HG02642 (cell line): ENCODE data around the gene PDPK1.

ENCODE experiments used
- ATAC-seq: cut with Tn5 transposase; IDR thresholded peaks from one replicate; pipeline ENCODE4 v1.9.1; 2021; ENCODE audit warnings: mild to moderate bottlenecking; ENCODE audit not compliant: unreplicated experiment, poor library complexity

The PDPK1 gene

GRCh38 chr16:2537451-2538379 lies at the start of gene PDPK1:
TSS of gene PDPK1 (plus strand) at chr16:2538021. CDS start at chr16:2538113, 92 bp downstream.
- ATAC-seq: peak; percentile 91

- ATAC-seq: no peak
Observed at GRCh38 chr16:2489581-2489980, 48.2 kb upstream of the PDPK1 start.

- ATAC-seq: no peak
Observed at GRCh38 chr16:2490190-2491105, 47.4 kb upstream of the PDPK1 start.

GRCh38 chr16:2492292-2492691 lies 45.5 kb upstream of the PDPK1 start:
- no peak for ATAC-seq

GRCh38 chr16:2493605-2494004 lies 44.2 kb upstream of the PDPK1 start:
- no peak for ATAC-seq

GRCh38 chr16:2494616-2495015 lies 43.2 kb upstream of the PDPK1 start:
- ATAC-seq: no peak

GRCh38 chr16:2495041-2495440 lies 42.8 kb upstream of the PDPK1 start:
- ATAC-seq: no peak

GRCh38 chr16:2496223-2497115 lies 41.4 kb upstream of the PDPK1 start:
- no peak for ATAC-seq

GRCh38 chr16:2497116-2497630 lies 40.6 kb upstream of the PDPK1 start:
- ATAC-seq: no peak

GRCh38 chr16:2497695-2498484 lies 39.9 kb upstream of the PDPK1 start:
- no peak for ATAC-seq

GRCh38 chr16:2498531-2499253 lies 39.1 kb upstream of the PDPK1 start:
- ATAC-seq: no peak

GRCh38 chr16:2499454-2499853 lies 38.4 kb upstream of the PDPK1 start:
- no peak for ATAC-seq

GRCh38 chr16:2499890-2500429 lies 37.9 kb upstream of the PDPK1 start:
- ATAC-seq: no peak

GRCh38 chr16:2500430-2500917 lies 37.3 kb upstream of the PDPK1 start:
- no peak for ATAC-seq

GRCh38 chr16:2500918-2501750 lies 36.7 kb upstream of the PDPK1 start:
- ATAC-seq: no peak

GRCh38 chr16:2501946-2502895 lies 35.6 kb upstream of the PDPK1 start:
- ATAC-seq: no peak
